ENCODE data around the gene CTIF.

GRCh38 chr18:48493434-48494230 is 45.2 kb upstream of the CTIF start:
- TF ChIP-seq CTCF (IDR thresholded peaks at IDR 0.05), result no peak
- no peak for TF ChIP-seq POLR2A (IDR thresholded peaks at IDR 0.05)
